HG02623 (cell line): ENCODE measurements around the gene LCN12.

Experiments
- ATAC-seq: cut with Tn5 transposase; IDR thresholded peaks from one replicate; pipeline ENCODE4 v1.9.1; 2021; ENCODE audit warnings: moderate library complexity; ENCODE audit not compliant: unreplicated experiment

LCN12 gene

DNA sequence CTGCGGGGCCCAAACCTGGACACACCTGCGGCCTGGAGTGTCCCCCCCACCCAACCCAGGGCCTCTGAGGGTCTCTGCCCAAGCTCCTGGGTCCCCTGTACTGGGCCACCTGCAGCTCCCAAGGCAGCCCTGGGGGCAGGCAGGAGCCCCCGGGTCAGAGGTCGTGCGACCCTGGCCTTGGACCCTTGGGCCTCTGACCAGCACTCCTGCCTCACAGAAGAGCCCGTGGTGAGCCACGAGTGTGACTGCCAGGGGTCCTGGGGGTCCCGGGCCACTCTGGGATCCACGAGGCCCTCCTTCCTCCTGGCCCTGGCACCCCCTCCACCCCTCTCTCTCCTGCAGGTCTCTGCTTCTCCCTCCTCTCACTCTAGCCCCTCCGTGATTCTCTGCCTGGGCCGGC lies 20.3 kb downstream of the LCN12 start:
- ATAC-seq: no peak

- ATAC-seq: no peak
Measured at GRCh38 chr9:136972743-136973142, 20.7 kb downstream of the LCN12 start.

GRCh38 chr9:136973618-136974617 lies 21.8 kb downstream of the LCN12 start:
- no peak for ATAC-seq

DNA sequence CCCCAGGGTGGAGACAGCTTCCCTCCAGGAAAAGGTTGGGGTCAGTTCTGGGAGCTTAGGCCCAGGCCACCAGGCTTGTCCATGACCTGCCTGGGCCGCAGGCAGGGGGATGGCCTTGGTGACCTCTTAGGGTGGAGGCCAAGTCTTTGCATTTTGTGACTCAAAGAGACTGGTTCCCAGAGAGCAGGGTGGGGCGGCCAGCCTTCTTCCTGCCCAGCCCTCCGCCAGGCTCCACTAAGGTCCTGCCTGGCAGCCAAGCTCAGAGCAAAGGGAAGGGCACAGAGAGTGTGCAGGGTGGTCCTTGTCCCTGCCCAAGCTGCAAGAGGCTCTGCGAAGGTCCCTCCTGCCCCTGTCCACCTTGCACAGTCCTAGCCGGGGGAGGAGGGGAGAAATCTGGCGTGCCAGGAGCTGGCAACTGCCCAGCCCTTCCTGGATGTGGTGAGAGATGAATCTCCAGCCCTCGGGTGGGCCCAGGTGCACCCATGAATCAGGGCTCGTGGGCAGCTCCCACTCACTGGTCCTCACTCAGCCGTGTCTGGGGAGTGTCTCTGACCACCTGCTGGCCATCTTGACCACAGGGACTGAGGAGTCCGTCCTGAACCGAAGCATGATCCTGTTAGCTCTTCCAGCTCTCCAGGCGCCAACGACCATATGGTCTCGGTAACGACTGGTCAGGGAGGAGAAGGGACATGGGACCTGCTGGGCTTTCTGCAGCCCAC lies 22.9 kb downstream of the LCN12 start:
- no peak for ATAC-seq

DNA sequence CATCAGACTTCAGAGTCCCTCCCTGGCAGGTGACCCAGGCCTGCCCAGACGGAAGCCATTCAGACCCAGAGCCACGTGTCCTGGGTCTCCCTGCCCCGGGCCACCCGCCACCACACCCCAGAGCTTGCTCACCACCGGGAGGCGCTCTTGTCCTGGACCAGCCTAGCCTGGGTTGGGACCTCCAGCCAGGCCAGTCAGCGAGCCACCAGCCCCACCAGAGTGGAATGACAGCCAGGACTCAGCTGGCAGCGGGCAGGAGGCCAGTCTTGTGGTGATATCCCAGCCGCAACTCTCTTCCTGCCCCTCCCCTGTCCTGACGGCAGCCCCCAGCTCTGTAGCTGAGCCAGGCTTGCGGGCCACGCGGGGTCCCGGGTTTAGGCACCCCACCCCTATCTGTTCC lies 23.6 kb downstream of the LCN12 start:
- ATAC-seq: no peak

DNA sequence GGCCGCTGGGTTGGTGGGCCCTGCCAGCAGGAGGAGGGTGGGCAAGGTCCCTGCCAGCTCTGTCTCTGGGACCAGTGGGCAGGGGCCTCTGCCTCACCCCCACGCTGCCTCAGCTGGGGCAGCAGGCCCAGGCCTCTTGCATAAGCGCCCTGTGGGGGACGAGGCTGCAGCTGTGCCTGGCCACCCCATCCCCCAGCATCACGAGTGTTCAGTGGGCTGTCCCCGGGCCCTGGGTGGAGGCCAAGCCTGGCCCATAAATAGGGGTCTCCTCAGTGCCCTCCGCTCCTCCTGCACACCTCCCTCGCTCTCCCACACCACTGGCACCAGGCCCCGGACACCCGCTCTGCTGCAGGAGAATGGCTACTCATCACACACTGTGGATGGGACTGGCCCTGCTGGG lies 25.1 kb downstream of the LCN12 start, which contains the start of gene PTGDS:
TSS of gene PTGDS (plus strand) at position 282 of the 400 bp plus-strand sequence. CDS start at position 357, 75 bp downstream.
- ATAC-seq: no peak

DNA sequence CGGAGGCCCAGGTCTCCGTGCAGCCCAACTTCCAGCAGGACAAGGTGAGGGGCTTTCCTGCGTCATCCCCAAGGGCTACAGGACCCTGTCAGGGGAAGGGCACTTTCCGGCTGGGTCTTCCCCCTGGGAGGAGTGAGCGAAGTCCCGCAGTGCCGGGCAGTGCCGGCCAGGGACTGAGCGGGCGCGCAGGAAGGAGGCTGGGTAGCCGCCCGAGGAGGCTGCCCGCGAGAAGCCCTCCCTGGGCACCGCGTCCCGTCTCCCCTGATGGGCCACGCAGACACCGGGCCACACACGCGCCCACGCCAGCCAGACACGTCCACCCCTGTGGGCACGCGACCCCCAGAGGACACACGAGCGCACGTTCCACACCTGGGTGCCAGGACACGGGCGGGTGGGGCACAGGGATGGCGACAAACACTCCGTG lies 25.6 kb downstream of the LCN12 start:
- no peak for ATAC-seq

- ATAC-seq: no peak
Measured at GRCh38 chr9:136978073-136978864, 26.2 kb downstream of the LCN12 start.

- ATAC-seq: no peak
Measured at GRCh38 chr9:136978865-136979544, 26.9 kb downstream of the LCN12 start.

- no peak for ATAC-seq
Measured at GRCh38 chr9:136979769-136980587, 27.9 kb downstream of the LCN12 start.

DNA sequence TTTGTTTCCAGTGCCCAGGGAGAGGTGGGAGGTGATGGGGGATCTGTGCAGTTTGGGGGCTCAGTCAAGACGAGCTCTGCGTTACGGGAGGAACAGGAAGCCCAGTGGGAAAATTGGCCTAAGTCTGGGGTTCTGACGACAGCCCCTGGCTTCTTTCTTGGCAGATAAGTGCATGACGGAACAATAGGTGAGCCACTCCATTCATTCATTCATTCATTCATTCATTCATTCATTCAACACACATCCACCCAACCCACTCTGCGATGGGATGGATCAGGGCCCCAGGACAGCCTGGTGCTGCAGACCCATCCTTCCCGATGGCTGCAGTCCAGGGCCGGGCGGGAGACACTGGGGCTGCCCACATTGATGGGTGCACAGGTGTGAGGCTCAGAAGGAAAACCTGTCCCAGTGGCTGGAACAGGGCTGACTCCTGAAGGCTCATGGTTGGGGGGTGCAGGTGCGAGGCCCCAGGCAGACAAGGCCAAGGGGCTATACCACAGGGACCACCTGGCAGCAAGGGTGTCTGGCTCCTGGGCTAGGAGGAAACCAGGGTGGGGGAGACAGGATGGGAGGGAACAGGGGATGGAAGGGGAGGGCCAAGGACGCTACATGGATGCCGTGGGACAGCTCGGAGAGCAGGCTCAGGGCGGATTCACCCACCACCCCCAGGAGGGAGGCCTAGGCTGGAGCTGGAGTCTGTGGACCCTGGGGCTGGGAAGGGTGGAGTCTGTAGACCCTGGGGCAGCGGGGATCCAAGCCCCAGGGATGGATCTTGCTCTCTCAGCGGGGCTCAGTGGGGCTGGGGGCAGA lies 28.8 kb downstream of the LCN12 start:
- no peak for ATAC-seq

DNA sequence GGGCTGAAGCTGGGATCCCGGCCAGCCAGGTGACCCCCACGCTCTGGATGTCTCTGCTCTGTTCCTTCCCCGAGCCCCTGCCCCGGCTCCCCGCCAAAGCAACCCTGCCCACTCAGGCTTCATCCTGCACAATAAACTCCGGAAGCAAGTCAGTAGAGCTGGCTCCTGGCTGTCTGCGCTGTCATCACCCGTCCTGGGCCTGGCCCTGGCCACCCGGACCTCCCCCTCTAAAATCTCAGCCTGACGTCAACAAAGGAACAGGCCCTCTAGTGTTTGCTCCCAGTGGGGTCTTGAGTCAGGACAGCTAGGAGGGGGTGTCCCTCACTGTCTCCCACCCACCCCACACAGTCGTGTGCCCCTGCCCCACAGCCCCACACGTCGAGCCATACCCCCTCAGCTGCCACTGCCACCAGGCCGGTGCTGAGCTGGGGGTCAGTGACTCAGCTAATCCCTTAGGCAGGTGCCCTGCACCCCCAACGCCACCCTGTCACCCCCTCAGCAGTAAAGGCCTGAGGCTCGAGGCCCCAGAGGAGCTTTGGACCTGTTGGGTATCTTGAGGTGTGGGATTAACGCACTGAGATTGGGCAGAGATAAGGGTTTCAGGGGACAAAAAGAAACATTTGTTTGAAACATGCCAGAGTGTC lies 29.6 kb downstream of the LCN12 start:
- no peak for ATAC-seq

GRCh38 chr9:136982232-136983051 lies 30.4 kb downstream of the LCN12 start, which contains the start of gene LCNL1:
LCNL1 (plus strand) TSS chr9:136982993; CDS start chr9:136983587, 594 bp downstream.
- no peak for ATAC-seq

- no peak for ATAC-seq
Measured at GRCh38 chr9:136983167-136983566, 31.1 kb downstream of the LCN12 start.

DNA sequence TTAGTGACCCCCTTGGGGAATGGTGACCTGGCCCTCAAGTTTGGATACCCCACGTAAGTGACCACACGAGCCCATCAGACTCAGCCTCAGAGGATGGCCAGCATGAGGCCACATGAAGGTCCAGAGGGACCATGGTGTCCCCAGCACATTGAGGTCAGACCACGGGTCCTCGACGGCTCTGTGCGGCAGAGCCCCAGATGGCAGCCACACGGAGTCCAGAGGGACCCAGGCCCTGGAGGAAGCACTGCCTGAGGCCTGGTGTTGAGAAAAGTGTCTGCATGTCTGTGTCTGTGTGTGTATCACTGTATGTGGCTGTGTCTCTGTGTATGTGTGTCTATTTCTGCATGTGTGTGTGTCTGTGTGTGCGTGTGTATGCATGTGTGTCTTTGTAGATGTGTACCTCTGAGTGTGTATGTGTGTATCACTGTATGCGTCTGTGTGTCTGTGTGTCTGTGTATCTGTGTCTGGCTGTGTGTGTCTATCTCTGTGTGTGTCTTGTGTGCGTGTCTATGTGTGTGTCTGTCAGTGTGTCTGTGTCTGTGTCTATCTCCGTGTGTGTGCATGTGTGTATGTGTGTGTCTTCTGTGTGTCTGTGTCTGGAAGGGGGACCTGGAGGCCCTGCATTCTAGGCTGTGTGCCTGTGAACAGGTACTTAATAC lies 31.7 kb downstream of the LCN12 start:
- no peak for ATAC-seq

- ATAC-seq: no peak
Measured at GRCh38 chr9:136984464-136985026, 32.5 kb downstream of the LCN12 start.
